Stomach (tissue), 9 donors: Measurements from ENCODE around the gene CFAP65. TPM values are rescaled to one million over a fixed set of nuclear protein-coding genes. Genes with fewer than 3 reads are reported as not detected.

ENCODE experiments used
- DNase-seq, 2 donors: peaks; one replicate each; pipeline versions ENCODE4 v3.0.0 to v3.0.0-alpha.2; 2013 to 2019
- H3K27ac ChIP-seq, 5 donors: fragments of 200-600 bp in 4 of 5; sonication (generic) in 4 of 5; one replicate each; pipeline ENCODE4 v1.5.1; 2013 to 2019; ENCODE audit warnings: mild to moderate bottlenecking in 1 of 5, moderate library complexity in 1 of 5
- H3K27me3 ChIP-seq, 3 donors: fragments of 200-600 bp; sonication (generic); one replicate each; pipeline ENCODE4 v1.5.1; 2017 to 2019; ENCODE audit warnings: mixed run types in 1 of 3
- H3K36me3 ChIP-seq, 4 donors: fragments of 200-600 bp; sonication (generic); 1 replicate in 3 of 4; 2 replicates in 1 of 4; pipeline ENCODE4 v1.5.1; 2016 to 2019
- H3K4me1 ChIP-seq, 4 donors: fragments of 200-600 bp; sonication (generic); one replicate each; pipeline ENCODE4 v1.5.1; 2016 to 2019
- H3K4me3 ChIP-seq, 4 donors: fragments of 200-600 bp; sonication (generic) in 3 of 4; one replicate each; pipeline ENCODE4 v1.5.1; 2016 to 2019; ENCODE audit warnings: mild to moderate bottlenecking in 1 of 4
- H3K9me3 ChIP-seq, 4 donors: fragments of 200-600 bp; sonication (generic); one replicate each; pipeline ENCODE4 v1.5.1; 2016 to 2019
- EP300 ChIP-seq: sonication (generic); formaldehyde crosslinking; IDR thresholded peaks from one replicate; pipeline ENCODE4 v1.6.1; 2017; ENCODE audit warnings: antibody characterized with exemption
- POLR2A ChIP-seq, 4 donors: fragments of 450-650 bp; IDR thresholded peaks; one replicate each; pipeline ENCODE4 v1.6.1; 2016; ENCODE audit warnings: antibody characterized with exemption in 4 of 4, control low read depth in 2 of 4, mild to moderate bottlenecking in 1 of 4, moderate library complexity in 1 of 4
- POLR2AphosphoS5 ChIP-seq, 3 donors: sonication (generic); formaldehyde crosslinking; IDR thresholded peaks; one replicate each; pipeline ENCODE4 v1.6.1; 2016; ENCODE audit warnings: antibody characterized with exemption in 3 of 3
- WGBS, 5 donors: extraction: QIAGEN DNeasy Blood & Tissue Kit in 3 of 5; methylation state at CpG; one replicate each; pipeline versions ENCODE4 v1.1.5 to v1.1.7; 2013 to 2018; 5-methylcytosine and 5-hydroxymethylcytosine counted together
- intact Hi-C: fragments of 100-400 bp; cut with DNase I; formaldehyde crosslinking; loops from one replicate; pipeline ENCODE4 v1.15.1; 2023; ENCODE audit warnings: low total_unique reads
- polyA plus RNA-seq, 3 donors: library from polyadenylated mRNA; stranded (reverse); fragments of 200-250 nt; gene quantifications; one replicate each; pipeline ENCODE4 v1.2.3, GENCODE V29; 2013
- total RNA-seq, 5 donors: library from RNA; depleted of rRNA; stranded (reverse); fragments of >200 nt; gene quantifications; one replicate each; pipeline versions ENCODE4 v1.1.0 to v1.2.3, GENCODE V29; 2014 to 2016
- TF ChIP-seq, protein P1 (sequence below), 7 experiments: fragments of 450-650 bp in 4 of 7; fragments of 200-600 bp in 3 of 7; sonication (generic) in 3 of 7; IDR thresholded peaks; one replicate each; pipeline ENCODE4 v1.5.1; 2016 to 2019; ENCODE audit warnings: antibody characterized with exemption in 7 of 7, control low read depth in 2 of 7, mild to moderate bottlenecking in 1 of 7
- donor health status: healthy with polysubstance abuse.
- donor health status: Bipolar disorder and iron deficiency.
- donor health status: healthy.

The CFAP65 gene
- total and polyA plus RNA-seq, 8 donors: 0.10 to 2.6 TPM; not detected in 6

DNA sequence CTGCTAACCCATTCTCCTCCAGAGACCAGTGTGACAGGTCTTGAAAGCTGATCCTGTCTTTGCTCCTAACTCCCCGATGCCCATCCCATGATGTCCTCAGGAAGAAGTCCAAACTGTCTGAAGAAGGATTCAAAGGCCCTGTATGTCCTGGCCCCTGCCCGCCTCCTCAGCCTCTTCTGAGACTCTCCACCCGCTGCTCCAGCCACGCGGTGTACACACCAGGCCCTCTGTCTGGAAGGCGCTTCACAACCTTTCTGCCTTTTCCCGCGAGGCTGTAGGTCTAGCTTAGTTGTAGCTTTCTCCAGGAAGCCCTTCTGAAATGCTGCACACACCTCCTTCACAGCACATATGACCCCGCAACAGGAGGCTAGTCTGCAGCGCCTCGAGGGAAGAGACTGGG is 24.6 kb downstream of the CFAP65 start:
- H3K4me1 ChIP-seq: no peaks in the 10 kb centered on the region
- intact Hi-C loops: no loop called here
- 88 to 93% (median 91%) methylated on average over 11 of the region's 11 CpGs for WGBS, 5 donors

DNA sequence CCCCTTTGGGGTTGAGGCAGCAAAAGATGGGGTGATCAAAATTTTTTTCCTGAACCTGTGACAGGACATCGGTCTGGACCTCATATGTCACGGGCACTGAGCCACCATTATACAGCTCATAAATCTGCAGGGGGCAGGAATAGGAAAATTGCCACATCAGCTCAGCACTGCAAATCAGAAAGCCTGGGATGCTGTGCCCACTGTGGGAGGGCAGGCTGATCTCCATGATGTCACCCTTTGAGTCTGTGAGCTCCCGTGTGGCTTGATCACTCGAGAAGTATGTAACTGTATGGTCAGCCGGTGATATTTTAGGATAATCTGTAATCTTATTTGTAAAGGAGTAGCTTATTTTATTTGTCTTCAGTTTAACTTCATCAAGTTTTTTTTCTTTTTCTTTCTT is 30.4 kb downstream of the CFAP65 start:
- no peak for DNase-seq

More for the DNA sequence above, 24.6 kb downstream of the CFAP65 start:
- TF ChIP-seq EP300 (no peak), POLR2AphosphoS5 (IDR thresholded peaks at IDR 0.05) (no peak), POLR2A (IDR thresholded peaks at IDR 0.05) (no peak)
- TF ChIP-seq, protein P1, sequence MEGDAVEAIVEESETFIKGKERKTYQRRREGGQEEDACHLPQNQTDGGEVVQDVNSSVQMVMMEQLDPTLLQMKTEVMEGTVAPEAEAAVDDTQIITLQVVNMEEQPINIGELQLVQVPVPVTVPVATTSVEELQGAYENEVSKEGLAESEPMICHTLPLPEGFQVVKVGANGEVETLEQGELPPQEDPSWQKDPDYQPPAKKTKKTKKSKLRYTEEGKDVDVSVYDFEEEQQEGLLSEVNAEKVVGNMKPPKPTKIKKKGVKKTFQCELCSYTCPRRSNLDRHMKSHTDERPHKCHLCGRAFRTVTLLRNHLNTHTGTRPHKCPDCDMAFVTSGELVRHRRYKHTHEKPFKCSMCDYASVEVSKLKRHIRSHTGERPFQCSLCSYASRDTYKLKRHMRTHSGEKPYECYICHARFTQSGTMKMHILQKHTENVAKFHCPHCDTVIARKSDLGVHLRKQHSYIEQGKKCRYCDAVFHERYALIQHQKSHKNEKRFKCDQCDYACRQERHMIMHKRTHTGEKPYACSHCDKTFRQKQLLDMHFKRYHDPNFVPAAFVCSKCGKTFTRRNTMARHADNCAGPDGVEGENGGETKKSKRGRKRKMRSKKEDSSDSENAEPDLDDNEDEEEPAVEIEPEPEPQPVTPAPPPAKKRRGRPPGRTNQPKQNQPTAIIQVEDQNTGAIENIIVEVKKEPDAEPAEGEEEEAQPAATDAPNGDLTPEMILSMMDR (IDR thresholded peaks at IDR 0.05): no peak
- H3K36me3 ChIP-seq: no peaks in the 10 kb centered on the region
- no peaks in the 10 kb centered on the region for H3K9me3 ChIP-seq
- H3K27me3 ChIP-seq: peaks cover 0 to 52% (median 0%) of the 10 kb centered on the region in 3 donors
- H3K4me3 ChIP-seq: no peak overlapping the region
- DNase-seq: no peak
- no peak overlapping the region for H3K27ac ChIP-seq

DNA sequence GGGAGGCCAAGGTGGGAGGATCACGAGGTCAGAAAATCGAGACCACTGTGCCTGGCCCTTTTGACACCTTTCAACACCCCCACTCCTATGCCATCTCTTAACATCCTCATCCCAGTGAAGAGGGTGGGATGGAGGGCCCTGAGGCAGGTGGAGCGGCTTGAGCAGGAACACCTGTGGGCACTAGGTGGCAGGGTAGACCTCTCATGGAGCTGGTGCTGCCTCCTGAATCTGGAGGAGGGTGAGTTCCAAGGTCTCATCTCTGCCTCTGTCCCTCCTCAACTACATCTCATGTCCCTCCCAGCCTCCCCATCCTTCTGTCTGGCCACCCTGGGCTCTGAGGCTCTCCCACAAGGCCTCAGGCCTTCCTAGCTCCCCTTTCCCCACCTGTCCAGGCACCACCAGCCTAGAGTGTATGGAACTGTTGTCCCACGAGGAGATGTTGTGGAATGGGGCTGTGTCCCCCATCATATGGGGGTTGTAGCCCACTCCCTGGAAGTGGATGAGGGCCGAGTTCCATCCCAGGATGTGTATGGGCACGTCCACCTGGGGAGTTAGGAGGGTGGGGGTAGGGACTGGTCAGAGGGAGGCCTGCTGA is 31.1 kb downstream of the CFAP65 start:
- TF ChIP-seq EP300 (no peak), POLR2AphosphoS5 (IDR thresholded peaks at IDR 0.05) (no peak), POLR2A (IDR thresholded peaks at IDR 0.05) (no peak)
- TF ChIP-seq, protein P1 (IDR thresholded peaks at IDR 0.05): peak in 4 of 7 experiments; percentile 22 to 37 (median 34)
- Histone ChIP-seq H3K4me1 (no peaks in the 10 kb centered on the region), H3K36me3 (no peaks in the 10 kb centered on the region), H3K4me3 (no peak overlapping the region), H3K9me3 (no peaks in the 10 kb centered on the region), H3K27ac (no peak overlapping the region), H3K27me3 (peaks cover 0 to 69% (median 3%) of the 10 kb centered on the region in 3 donors)
- intact Hi-C loops: no loop called here
- DNase-seq: peak in 1 of 2 donors; percentile 67
- whole genome bisulfite sequencing, 5 donors: 22 to 50% (median 31%) methylated on average over 4 to 6 of the region's 6 CpGs

More for the DNA sequence above, 30.4 kb downstream of the CFAP65 start:
- no peaks in the 10 kb centered on the region for H3K9me3 ChIP-seq
- H3K27ac ChIP-seq: no peak overlapping the region
- no peaks in the 10 kb centered on the region for H3K36me3 ChIP-seq
- WGBS, 5 donors: 77 to 83% (median 82%) methylated on average over 5 of the region's 5 CpGs
- intact Hi-C loops: no loop called here
- H3K27me3 ChIP-seq: peaks cover 0 to 62% (median 3%) of the 10 kb centered on the region in 3 donors
- H3K4me1 ChIP-seq: no peaks in the 10 kb centered on the region
- TF ChIP-seq POLR2AphosphoS5 (IDR thresholded peaks at IDR 0.05) (no peak), POLR2A (IDR thresholded peaks at IDR 0.05) (no peak), EP300 (no peak)
- TF ChIP-seq, protein P1 (IDR thresholded peaks at IDR 0.05): no peak
- H3K4me3 ChIP-seq: no peak overlapping the region

DNA sequence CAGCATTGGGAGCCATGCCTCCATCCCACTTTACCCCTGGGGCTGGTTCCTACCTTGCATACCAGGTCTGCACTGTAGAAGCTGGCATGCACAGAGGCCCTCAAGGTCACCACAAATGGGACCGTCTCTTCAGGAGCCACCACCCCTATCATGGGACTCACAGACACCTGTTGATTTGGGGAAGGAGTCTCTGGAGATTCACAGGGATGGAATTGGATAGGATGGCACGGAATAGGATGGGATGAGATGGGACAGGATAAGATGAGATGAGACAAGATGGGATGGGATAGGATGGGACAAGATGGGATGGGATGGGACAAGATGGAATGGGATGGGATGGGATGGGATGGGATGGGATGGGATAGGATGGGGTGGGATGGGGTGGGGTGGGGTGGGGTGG is 32.0 kb downstream of the CFAP65 start:
- no peaks in the 10 kb centered on the region for H3K36me3 ChIP-seq
- H3K9me3 ChIP-seq: no peaks in the 10 kb centered on the region
- 65 to 85% (median 70%) methylated on average over 2 of the region's 2 CpGs for WGBS, 5 donors
- H3K27me3 ChIP-seq: peaks cover 0 to 77% (median 8%) of the 10 kb centered on the region in 3 donors
- TF ChIP-seq POLR2AphosphoS5 (IDR thresholded peaks at IDR 0.05) (no peak), POLR2A (IDR thresholded peaks at IDR 0.05) (no peak), EP300 (no peak)
- TF ChIP-seq, protein P1 (IDR thresholded peaks at IDR 0.05): no peak
- no peak overlapping the region for H3K4me3 ChIP-seq
- H3K4me1 ChIP-seq: no peaks in the 10 kb centered on the region
- intact Hi-C loops: no loop called here
- H3K27ac ChIP-seq: no peak overlapping the region
- DNase-seq: no peak
